Measurements from ENCODE around the gene COL6A2. TPM values are rescaled to one million over a fixed set of nuclear protein-coding genes. Genes with fewer than 3 reads are reported as not detected.
A peak's percentile ranks its signal among the peaks of the same experiment; 100 is the strongest.

COL6A2 gene
- total RNA-seq, 1 experiment from 2014 or later = 129 TPM

GRCh38 chr21:46116776-46117585 lies 19.1 kb downstream of the COL6A2 start:
- no peak overlapping the region for H2AFZ ChIP-seq (ENCODE audit: low read length)
- H3K79me2 ChIP-seq (ENCODE audit: insufficient read depth, low read length) = no peaks in the 10 kb centered on the region
- no peak overlapping the region for H2AK5ac ChIP-seq (ENCODE audit: insufficient read length, low read length)
- no peaks in the 10 kb centered on the region for H3K27me3 ChIP-seq (ENCODE audit: insufficient read depth, low read length)
- H4K5ac ChIP-seq (ENCODE audit: insufficient read length, low read depth, low read length) = no peak overlapping the region
- H2BK20ac ChIP-seq (ENCODE audit: low read depth, low read length, poor library complexity, severe bottlenecking) = no peak overlapping the region
- no peak overlapping the region for H2BK120ac ChIP-seq (ENCODE audit: low read depth, low read length, poor library complexity, severe bottlenecking)
- H3K27ac ChIP-seq (ENCODE audit: insufficient read length, low read depth, low read length) = no peak overlapping the region
- no peak overlapping the region for H4K8ac ChIP-seq (replicated peaks; ENCODE audit: insufficient read length, low read depth, low read length)
- no peak overlapping the region for H3T11ph ChIP-seq (ENCODE audit: low read length)
- no peak overlapping the region; the same call in 1 of the 2 replicates for H3K14ac ChIP-seq (ENCODE audit: insufficient read depth, low read length)
- no CpG with 5 or more reads among the region's 24 CpGs for WGBS (ENCODE audit: extremely low coverage, insufficient read length, low lambda C conversion rate)
- H3K23ac ChIP-seq (ENCODE audit: insufficient read length, low read depth, low read length) = no peak overlapping the region
- H3K23me2 ChIP-seq (ENCODE audit: insufficient read length, low read depth, low read length, poor library complexity, severe bottlenecking) = no peaks in the 10 kb centered on the region
- no peaks in the 10 kb centered on the region for H4K20me1 ChIP-seq (ENCODE audit: control insufficient read depth, insufficient read depth, insufficient read length)
- H3K18ac ChIP-seq (ENCODE audit: insufficient read length, low read depth, low read length) = no peak overlapping the region
- H3K79me1 ChIP-seq (ENCODE audit: insufficient read depth, low read depth, low read length, poor library complexity, severe bottlenecking) = no peaks in the 10 kb centered on the region
- H3K27me3 Mint-ChIP-seq (ENCODE audit: low read depth) = no peaks in the 10 kb centered on the region
- H3K9me3 Mint-ChIP-seq = peaks cover 0 to 8% of the 10 kb centered on the region in 2 experiments; a peak in 2 of 5 replicates
- no peak overlapping the region for H3K4me3 Mint-ChIP-seq
- no peak overlapping the region for H2BK5ac ChIP-seq (ENCODE audit: insufficient read length, low read length)
- H3K4ac ChIP-seq (ENCODE audit: low read depth, low read length) = no peak overlapping the region
- no peak overlapping the region for H3K9ac ChIP-seq (ENCODE audit: extremely low read depth, insufficient read length, low read length)
- H3K56ac ChIP-seq (ENCODE audit: insufficient read length, low read depth, low read length) = no peak overlapping the region
- H3K4me1 Mint-ChIP-seq = no peaks in the 10 kb centered on the region
- H3K36me3 Mint-ChIP-seq (ENCODE audit: insufficient read depth in 1 of 3, low read depth in 3 of 3) = peaks cover 26 to 58% (median 31%) of the 10 kb centered on the region in 3 experiments
- no peak overlapping the region for H2BK15ac ChIP-seq (ENCODE audit: low read depth, low read length)
- no peak for TF ChIP-seq CTCF (conservative IDR thresholded peaks at IDR 0.05)
- H2BK12ac ChIP-seq (ENCODE audit: insufficient read length, low read depth, low read length) = no peak overlapping the region
- H4K91ac ChIP-seq (ENCODE audit: insufficient read length, low read depth, low read length) = no peak overlapping the region
- no peaks in the 10 kb centered on the region for H3K4me1 ChIP-seq (ENCODE audit: insufficient read depth, low read length)
- DNase-seq = peak; percentile 23
- H3K4me2 ChIP-seq (ENCODE audit: insufficient read depth, insufficient read length, low read length) = no peak overlapping the region
- H3K9me3 ChIP-seq (ENCODE audit: control insufficient read depth, low read depth, low read length) = no peaks in the 10 kb centered on the region
- H3K27ac Mint-ChIP-seq = no peak overlapping the region; a peak in 1 of 7 replicates

All from H9 (cell line).